Measurements from ENCODE around the gene MS4A4E.
"Not testable (repeated sequence)": the region's sequence is repeated elsewhere in the genome, so short reads cannot be mapped to it uniquely, and the experiment has no call there.

The MS4A4E gene

DNA sequence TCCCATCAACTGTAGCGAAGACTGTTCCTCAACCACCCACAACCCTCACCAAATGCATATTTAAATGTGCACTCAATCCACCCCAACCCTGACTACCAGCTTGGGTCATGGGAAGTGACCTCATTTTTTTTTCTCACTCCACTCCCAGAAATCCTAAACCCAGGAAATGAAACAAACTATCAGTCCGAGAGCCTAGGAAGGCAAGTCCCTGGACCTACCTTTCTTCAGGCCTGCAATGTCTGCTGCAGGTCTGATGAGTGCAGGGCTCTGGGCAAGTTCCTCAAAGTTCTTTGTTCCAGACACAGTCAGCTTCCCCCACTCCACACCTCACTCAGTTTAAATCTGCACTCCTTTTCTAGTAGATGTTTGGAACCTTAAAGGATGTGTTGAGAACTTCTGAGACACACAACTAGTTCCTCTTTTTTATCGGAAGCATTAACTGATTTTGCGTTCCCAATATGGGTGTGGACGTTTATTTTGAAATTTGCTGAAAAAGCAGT lies at the start of gene MS4A4E:
Gene MS4A4E, minus strand, starts transcription at position 398 of the 500 bp plus-strand sequence. CDS start 13,082 bp downstream, outside the sequence.
- DNase-seq (ENCODE audit: low read depth) = no peak
- Histone ChIP-seq H3K4me3 (ENCODE audit: low read length) (no peak within 1 kb of the TSS), H3K9ac (ENCODE audit: low read length) (no peak within 1 kb of the TSS), H3K4me1 (ENCODE audit: control insufficient read depth, insufficient read depth, low read length) (no peaks in the 10 kb centered on the region), H3K36me3 (ENCODE audit: control insufficient read depth, insufficient read depth, low read length, severe bottlenecking) (no peaks in the 10 kb centered on the region), H3K9me3 (ENCODE audit: control insufficient read depth, low read length) (no peaks in the 10 kb centered on the region), H3K27me3 (replicated peaks; ENCODE audit: control insufficient read depth, insufficient read depth, low read length) (peaks cover 5% of the 10 kb centered on the region)

DNA sequence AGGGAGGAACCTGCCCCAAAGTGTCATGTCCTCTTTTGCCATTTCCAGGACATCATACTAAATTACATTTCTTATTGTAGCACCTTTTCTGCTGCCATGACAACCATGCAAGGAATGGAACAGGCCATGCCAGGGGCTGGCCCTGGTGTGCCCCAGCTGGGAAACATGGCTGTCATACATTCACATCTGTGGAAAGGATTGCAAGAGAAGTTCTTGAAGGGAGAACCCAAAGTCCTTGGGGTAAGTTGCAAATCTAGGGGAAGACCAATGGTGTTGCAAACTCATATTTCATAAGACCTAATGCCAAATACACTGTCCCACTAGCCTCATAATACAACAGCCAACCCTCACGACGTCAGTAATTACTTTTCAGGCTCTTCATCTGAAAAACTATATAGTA lies 49.2 kb upstream of the MS4A4E start:
- Histone ChIP-seq H3K36me3 (ENCODE audit: control insufficient read depth, insufficient read depth, low read length, severe bottlenecking) (no peaks in the 10 kb centered on the region), H3K4me3 (ENCODE audit: low read length) (no peak overlapping the region)
- no peak for DNase-seq (ENCODE audit: low read depth)

DNA sequence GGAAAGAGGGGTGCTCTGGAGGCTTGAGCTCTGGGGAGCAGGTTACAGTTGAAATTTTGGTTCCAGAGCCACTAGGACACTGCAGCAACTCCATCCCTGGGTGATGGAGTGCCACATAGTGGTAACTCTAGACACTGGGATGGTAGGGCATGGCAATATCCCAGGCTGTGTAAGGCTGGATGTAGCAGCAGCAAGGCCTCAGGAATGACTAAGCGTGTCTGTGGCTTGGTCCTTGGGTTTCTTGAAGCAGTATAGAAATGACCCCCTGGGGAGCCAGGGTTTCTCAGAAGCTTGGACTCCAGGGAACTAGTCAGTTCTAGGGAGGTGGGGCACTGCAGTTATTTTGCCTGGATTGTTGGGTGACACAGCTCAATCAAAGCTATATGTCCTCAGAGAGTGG lies 45.6 kb upstream of the MS4A4E start:
- Histone ChIP-seq H3K36me3 (ENCODE audit: control insufficient read depth, insufficient read depth, low read length, severe bottlenecking) (no peaks in the 10 kb centered on the region), H3K27me3 (replicated peaks; ENCODE audit: control insufficient read depth, insufficient read depth, low read length) (no peaks in the 10 kb centered on the region), H3K9me3 (ENCODE audit: control insufficient read depth, low read length) (peaks cover 7% of the 10 kb centered on the region), H3K4me1 (ENCODE audit: control insufficient read depth, insufficient read depth, low read length) (no peaks in the 10 kb centered on the region), H3K9ac (ENCODE audit: low read length) (no peak overlapping the region), H3K4me3 (ENCODE audit: low read length) (no peak overlapping the region)
- no peak for DNase-seq (ENCODE audit: low read depth)

More for the DNA sequence above, 49.2 kb upstream of the MS4A4E start:
- Histone ChIP-seq H3K4me1 (ENCODE audit: control insufficient read depth, insufficient read depth, low read length) (no peaks in the 10 kb centered on the region), H3K9ac (ENCODE audit: low read length) (no peak overlapping the region), H3K9me3 (ENCODE audit: control insufficient read depth, low read length) (peaks cover 7% of the 10 kb centered on the region), H3K27me3 (replicated peaks; ENCODE audit: control insufficient read depth, insufficient read depth, low read length) (no peaks in the 10 kb centered on the region)

DNA sequence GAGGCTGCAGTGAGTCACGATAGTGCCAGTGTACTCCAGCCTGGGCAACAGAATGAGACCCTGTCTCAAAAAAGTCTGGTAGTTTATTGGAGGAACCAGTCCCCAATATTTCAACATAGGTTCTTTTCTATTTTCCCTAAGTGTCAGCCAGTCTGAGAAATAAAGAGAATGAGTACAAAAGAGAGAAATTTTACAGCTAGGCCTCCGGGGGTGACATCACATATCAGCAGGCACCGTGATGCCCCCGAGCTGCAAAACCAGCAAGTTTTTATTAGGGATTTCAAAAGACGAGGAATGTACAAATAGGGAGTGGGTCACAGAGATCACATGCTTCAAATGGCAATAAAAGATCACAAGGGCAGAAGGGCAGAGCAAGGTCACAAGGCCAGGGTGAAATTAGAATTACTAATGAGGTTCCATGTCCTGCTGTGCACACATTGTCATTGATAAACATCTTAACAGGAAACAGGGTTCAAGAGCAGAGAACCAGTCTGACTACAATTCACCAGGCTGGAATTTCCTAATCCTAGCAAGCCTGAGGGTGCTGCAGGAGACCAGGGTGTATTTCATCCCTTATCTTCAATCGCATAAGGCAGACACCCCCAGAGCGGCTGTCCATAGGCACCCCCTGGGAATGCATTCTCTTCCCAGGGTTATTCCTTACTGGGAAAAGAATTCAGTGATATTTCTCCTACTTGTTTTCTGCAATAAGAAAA lies 42.6 kb upstream of the MS4A4E start:
- H3K36me3 ChIP-seq (ENCODE audit: control insufficient read depth, insufficient read depth, low read length, severe bottlenecking); H3K9me3 ChIP-seq (ENCODE audit: control insufficient read depth, low read length); H3K4me1 ChIP-seq (ENCODE audit: control insufficient read depth, insufficient read depth, low read length); DNase-seq (ENCODE audit: low read depth); H3K9ac ChIP-seq (ENCODE audit: low read length); H3K4me3 ChIP-seq (ENCODE audit: low read length); H3K27me3 ChIP-seq (replicated peaks; ENCODE audit: control insufficient read depth, insufficient read depth, low read length): not testable (repeated sequence)

DNA sequence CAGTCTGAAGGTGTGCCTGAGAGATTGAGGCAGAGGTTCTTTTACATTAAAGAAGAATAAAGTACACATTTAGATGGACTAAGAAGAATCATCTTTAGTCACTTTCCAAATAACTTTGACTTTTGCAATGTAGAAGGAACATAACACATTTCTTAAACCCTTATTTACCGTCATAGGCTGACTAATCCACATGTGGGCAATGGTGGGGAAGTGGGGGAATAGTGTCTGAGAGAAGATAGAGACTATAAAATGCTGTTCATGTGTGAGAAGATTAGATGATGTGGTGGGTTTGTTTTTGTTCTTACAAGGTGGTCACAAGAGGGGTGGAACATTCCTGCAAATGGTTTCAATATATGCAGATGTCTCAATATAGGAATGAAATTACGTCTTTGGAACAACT lies 39.3 kb upstream of the MS4A4E start:
- Histone ChIP-seq H3K4me1 (ENCODE audit: control insufficient read depth, insufficient read depth, low read length) (no peaks in the 10 kb centered on the region), H3K27me3 (replicated peaks; ENCODE audit: control insufficient read depth, insufficient read depth, low read length) (no peaks in the 10 kb centered on the region), H3K9ac (ENCODE audit: low read length) (no peak overlapping the region), H3K36me3 (ENCODE audit: control insufficient read depth, insufficient read depth, low read length, severe bottlenecking) (no peaks in the 10 kb centered on the region), H3K4me3 (ENCODE audit: low read length) (no peak overlapping the region), H3K9me3 (ENCODE audit: control insufficient read depth, low read length) (no peaks in the 10 kb centered on the region)
- DNase-seq (ENCODE audit: low read depth) = no peak

DNA sequence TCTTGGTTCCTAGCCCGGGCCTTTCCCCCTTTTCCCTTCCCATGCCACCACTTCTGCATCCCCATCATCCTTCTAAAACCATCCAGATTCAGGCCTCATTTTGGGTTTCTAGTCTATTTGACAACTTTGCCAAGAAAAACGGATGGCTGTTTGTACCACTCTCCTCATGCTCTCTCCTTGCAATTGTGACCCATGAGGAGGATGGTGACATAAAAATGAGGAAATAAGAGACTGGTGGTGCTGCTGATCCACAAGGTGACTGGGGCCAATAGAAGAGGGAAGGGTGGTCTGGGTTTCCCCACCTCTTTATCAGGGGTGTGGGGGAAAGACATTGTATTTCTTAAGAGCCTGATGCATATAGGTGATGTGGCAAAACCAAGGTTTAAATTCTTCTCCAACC lies 38.5 kb upstream of the MS4A4E start:
- DNase-seq (ENCODE audit: low read depth) = no peak
- Histone ChIP-seq H3K36me3 (ENCODE audit: control insufficient read depth, insufficient read depth, low read length, severe bottlenecking) (no peaks in the 10 kb centered on the region), H3K27me3 (replicated peaks; ENCODE audit: control insufficient read depth, insufficient read depth, low read length) (no peaks in the 10 kb centered on the region), H3K4me3 (ENCODE audit: low read length) (no peak overlapping the region), H3K4me1 (ENCODE audit: control insufficient read depth, insufficient read depth, low read length) (no peaks in the 10 kb centered on the region), H3K9ac (ENCODE audit: low read length) (no peak overlapping the region), H3K9me3 (ENCODE audit: control insufficient read depth, low read length) (no peaks in the 10 kb centered on the region)

DNA sequence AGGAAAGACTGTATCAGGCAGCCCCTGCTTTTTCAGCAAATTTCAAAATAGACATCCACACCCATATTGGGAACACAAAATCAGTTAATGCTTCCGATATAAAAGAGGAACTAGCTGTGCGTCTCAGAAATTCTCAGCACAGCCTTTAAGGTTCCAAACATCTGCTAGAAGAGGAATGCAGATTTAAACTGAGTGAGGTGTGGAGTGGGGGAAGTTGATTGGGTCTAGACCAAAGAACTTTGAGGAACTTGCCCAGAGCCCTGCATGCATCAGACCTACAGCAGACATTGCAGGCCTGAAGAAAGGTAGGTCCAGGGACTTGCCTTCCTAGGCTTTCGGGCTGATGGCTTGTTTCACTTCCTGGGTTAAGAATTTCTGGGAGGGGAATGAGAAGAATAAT lies 37.5 kb upstream of the MS4A4E start, which contains the start of gene MS4A4A:
Gene MS4A4A, plus strand, starts transcription at position 255 of the 400 bp plus-strand sequence. Its CDS starts 10 bp downstream, at position 265.
- H3K9ac ChIP-seq (ENCODE audit: low read length) = no peak within 1 kb of the TSS
- no peak for DNase-seq (ENCODE audit: low read depth)
- H3K4me1 ChIP-seq (ENCODE audit: control insufficient read depth, insufficient read depth, low read length) = no peaks in the 10 kb centered on the region
- no peaks in the 10 kb centered on the region for H3K36me3 ChIP-seq (ENCODE audit: control insufficient read depth, insufficient read depth, low read length, severe bottlenecking)
- H3K4me3 ChIP-seq (ENCODE audit: low read length) = no peak within 1 kb of the TSS
- H3K9me3 ChIP-seq (ENCODE audit: control insufficient read depth, low read length) = no peaks in the 10 kb centered on the region
- no peaks in the 10 kb centered on the region for H3K27me3 ChIP-seq (replicated peaks; ENCODE audit: control insufficient read depth, insufficient read depth, low read length)

DNA sequence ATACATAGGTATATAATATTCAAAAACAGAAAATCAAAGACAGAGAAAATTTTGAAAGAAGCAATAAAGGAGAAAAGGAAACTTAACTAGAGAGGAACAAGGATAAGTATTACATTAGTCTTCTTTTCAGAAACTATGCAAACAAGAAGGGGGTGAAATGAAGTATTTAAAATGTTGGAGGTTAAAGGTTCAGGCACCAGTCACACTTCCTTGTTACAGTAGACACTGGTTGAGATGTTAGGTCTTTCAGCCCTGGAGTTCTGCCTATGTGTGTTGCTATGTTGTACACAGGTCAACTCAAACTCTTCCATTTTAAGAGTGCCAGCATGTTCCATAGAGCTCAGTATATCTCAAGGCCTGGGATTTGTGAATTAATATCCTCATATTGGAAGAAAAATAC lies 31.5 kb upstream of the MS4A4E start:
- Histone ChIP-seq H3K9me3 (ENCODE audit: control insufficient read depth, low read length) (peaks cover 12% of the 10 kb centered on the region), H3K36me3 (ENCODE audit: control insufficient read depth, insufficient read depth, low read length, severe bottlenecking) (no peaks in the 10 kb centered on the region), H3K4me3 (ENCODE audit: low read length) (no peak overlapping the region), H3K27me3 (replicated peaks; ENCODE audit: control insufficient read depth, insufficient read depth, low read length) (no peaks in the 10 kb centered on the region), H3K4me1 (ENCODE audit: control insufficient read depth, insufficient read depth, low read length) (no peaks in the 10 kb centered on the region), H3K9ac (ENCODE audit: low read length) (no peak overlapping the region)
- DNase-seq (ENCODE audit: low read depth) = no peak

DNA sequence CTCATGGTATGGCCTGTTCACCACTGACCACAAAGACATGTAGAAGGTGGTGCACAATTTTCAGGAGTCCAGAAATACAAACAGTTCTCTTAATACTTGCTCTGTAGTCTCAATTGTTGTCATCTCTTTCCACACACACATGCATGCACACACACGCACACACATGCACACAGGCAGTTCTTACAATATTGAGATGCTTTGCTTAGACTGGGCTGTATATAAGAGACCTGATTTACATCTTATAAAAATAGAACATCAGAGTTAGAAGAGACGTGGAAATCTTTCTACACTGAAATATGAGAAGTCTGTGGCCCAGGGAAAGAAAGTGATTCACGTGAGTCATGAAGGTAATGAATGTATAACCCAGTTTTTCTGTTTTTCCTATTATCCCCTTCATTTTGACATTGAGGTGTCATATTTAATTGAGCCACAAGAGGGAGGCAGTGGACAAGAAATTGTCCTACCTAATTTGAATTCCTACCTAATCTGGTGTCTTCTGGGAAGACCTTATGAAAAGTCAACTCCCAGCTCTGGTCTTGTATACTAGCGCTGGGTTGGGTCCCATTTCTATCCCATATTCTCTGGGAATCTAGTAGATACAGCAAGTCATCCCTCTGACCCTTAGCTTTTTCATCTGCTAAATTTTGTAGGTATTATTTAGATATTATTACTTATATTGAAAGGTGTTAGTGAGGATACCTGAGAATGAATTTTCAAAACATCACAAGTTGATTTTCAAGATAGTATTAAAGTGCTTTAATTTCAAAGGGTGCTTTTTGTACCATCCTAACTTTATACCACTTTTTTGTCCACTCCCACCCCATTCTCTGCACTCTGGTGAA lies 22.7 kb upstream of the MS4A4E start:
- Histone ChIP-seq H3K4me1 (ENCODE audit: control insufficient read depth, insufficient read depth, low read length) (no peaks in the 10 kb centered on the region), H3K9me3 (ENCODE audit: control insufficient read depth, low read length) (peaks cover 11% of the 10 kb centered on the region), H3K27me3 (replicated peaks; ENCODE audit: control insufficient read depth, insufficient read depth, low read length) (no peaks in the 10 kb centered on the region), H3K4me3 (ENCODE audit: low read length) (no peak overlapping the region), H3K36me3 (ENCODE audit: control insufficient read depth, insufficient read depth, low read length, severe bottlenecking) (no peaks in the 10 kb centered on the region), H3K9ac (ENCODE audit: low read length) (no peak overlapping the region)
- DNase-seq (ENCODE audit: low read depth) = peak; percentile 50

DNA sequence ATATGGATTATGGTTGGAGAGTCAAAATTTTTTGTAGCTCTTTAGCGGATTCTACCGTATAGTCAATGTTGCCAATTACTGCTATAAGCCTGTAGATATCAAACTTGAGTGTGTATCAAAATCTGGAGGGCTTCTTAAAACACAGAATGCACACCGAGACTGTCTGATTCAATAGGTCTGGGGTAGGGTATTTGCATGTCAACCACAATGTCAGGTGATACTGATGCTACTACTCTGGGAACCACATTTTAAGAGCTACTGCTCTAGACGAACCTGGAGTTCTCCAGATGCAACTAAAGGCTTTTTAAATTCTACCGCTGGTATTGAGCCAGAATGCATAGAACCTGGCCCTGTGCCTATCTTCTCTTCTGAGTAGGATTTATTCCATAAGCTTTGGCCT lies 21.7 kb upstream of the MS4A4E start:
- Histone ChIP-seq H3K9ac (ENCODE audit: low read length) (no peak overlapping the region), H3K4me1 (ENCODE audit: control insufficient read depth, insufficient read depth, low read length) (no peaks in the 10 kb centered on the region), H3K36me3 (ENCODE audit: control insufficient read depth, insufficient read depth, low read length, severe bottlenecking) (no peaks in the 10 kb centered on the region), H3K9me3 (ENCODE audit: control insufficient read depth, low read length) (peaks cover 2% of the 10 kb centered on the region), H3K27me3 (replicated peaks; ENCODE audit: control insufficient read depth, insufficient read depth, low read length) (no peaks in the 10 kb centered on the region), H3K4me3 (ENCODE audit: low read length) (no peak overlapping the region)
- DNase-seq (ENCODE audit: low read depth) = no peak

DNA sequence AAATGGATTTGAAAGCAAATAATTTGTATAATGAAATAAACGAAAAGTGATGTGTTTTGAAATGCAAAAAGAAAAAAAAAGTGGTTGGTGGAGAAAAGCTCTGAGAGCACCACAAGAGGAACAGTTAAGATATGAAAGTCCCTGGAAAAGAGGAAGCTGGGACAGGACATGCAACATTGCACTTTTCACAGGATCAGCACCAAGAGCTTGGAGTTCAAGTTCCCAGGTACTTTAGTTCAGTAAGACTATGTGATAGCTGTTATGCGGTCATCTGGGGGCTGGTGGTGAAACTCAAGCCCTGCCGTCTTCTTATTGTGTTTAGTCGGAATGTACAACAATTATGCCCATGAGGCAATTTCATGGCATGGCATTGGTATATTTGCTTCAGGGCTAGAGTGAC lies 20.5 kb upstream of the MS4A4E start:
- Histone ChIP-seq H3K4me3 (ENCODE audit: low read length) (no peak overlapping the region), H3K9ac (ENCODE audit: low read length) (no peak overlapping the region), H3K4me1 (ENCODE audit: control insufficient read depth, insufficient read depth, low read length) (no peaks in the 10 kb centered on the region), H3K9me3 (ENCODE audit: control insufficient read depth, low read length) (no peaks in the 10 kb centered on the region), H3K27me3 (replicated peaks; ENCODE audit: control insufficient read depth, insufficient read depth, low read length) (no peaks in the 10 kb centered on the region), H3K36me3 (ENCODE audit: control insufficient read depth, insufficient read depth, low read length, severe bottlenecking) (no peaks in the 10 kb centered on the region)
- no peak for DNase-seq (ENCODE audit: low read depth)

Measured in adipocyte (in vitro differentiated cells).